Mesenchymal stem cell (in vitro differentiated cells and primary cell): Measurements from ENCODE around the gene HSD17B4.

Experiments
- DNase-seq: peaks from one replicate; pipeline ENCODE4 v3.0.0-alpha.2; 2013
- H2AFZ ChIP-seq: one replicate; pipeline ENCODE4 v1.6.1; 2013; ENCODE audit warnings: low read depth, mild to moderate bottlenecking, control low read depth, inconsistent platforms, low read length, moderate library complexity
- H2AK5ac ChIP-seq: 2 replicates; pipeline ENCODE4 v1.6.1; 2013; ENCODE audit warnings: low read length, moderate library complexity, mild to moderate bottlenecking, inconsistent platforms; ENCODE audit not compliant: severe bottlenecking
- H2BK120ac ChIP-seq: one replicate; pipeline ENCODE4 v1.6.1; 2013; ENCODE audit warnings: low read depth, mild to moderate bottlenecking, inconsistent platforms, low read length, moderate library complexity
- H2BK12ac ChIP-seq, 2 experiments: one replicate each; pipeline ENCODE4 v1.6.1; 2013; ENCODE audit warnings: inconsistent platforms in 2 of 2, low read length in 2 of 2, mild to moderate bottlenecking in 2 of 2, moderate library complexity in 2 of 2, control low read depth in 1 of 2
- H2BK15ac ChIP-seq: one replicate; pipeline ENCODE4 v1.6.1; 2013; ENCODE audit warnings: mild to moderate bottlenecking, low read depth, inconsistent platforms; ENCODE audit not compliant: poor library complexity, severe bottlenecking
- H2BK5ac ChIP-seq: 2 replicates; pipeline ENCODE4 v1.6.1; 2013; ENCODE audit warnings: low read depth, mild to moderate bottlenecking, low read length, control low read depth, inconsistent platforms; ENCODE audit not compliant: poor library complexity, severe bottlenecking
- H3K14ac ChIP-seq, 2 experiments: one replicate each; pipeline ENCODE4 v1.6.1; 2013; ENCODE audit warnings: inconsistent platforms in 2 of 2, low read length in 2 of 2, control low read depth in 1 of 2, mild to moderate bottlenecking in 1 of 2, moderate library complexity in 1 of 2
- H3K18ac ChIP-seq, 2 experiments: one replicate each; pipeline ENCODE4 v1.6.1; 2013; ENCODE audit warnings: inconsistent platforms in 2 of 2, low read length in 2 of 2, control low read depth in 1 of 2, low read depth in 1 of 2, mild to moderate bottlenecking in 1 of 2
- H3K23ac ChIP-seq, 2 experiments: one replicate each; pipeline ENCODE4 v1.6.1; 2013; ENCODE audit warnings: inconsistent platforms in 2 of 2, low read length in 2 of 2, mild to moderate bottlenecking in 2 of 2, moderate library complexity in 2 of 2, control low read depth in 1 of 2
- H3K27ac ChIP-seq: 2 replicates; pipeline ENCODE4 v1.5.1; 2013; ENCODE audit warnings: mild to moderate bottlenecking, moderate library complexity, low read length, control low read depth, inconsistent platforms; ENCODE audit not compliant: poor library complexity, severe bottlenecking
- H3K27me3 ChIP-seq, 2 experiments: 2 replicates each; pipeline versions ENCODE4 v1.6.1 to v1.7.0; 2013; ENCODE audit warnings: low read length in 2 of 2, mild to moderate bottlenecking in 2 of 2, moderate library complexity in 2 of 2, control low read depth in 1 of 2, inconsistent platforms in 1 of 2; ENCODE audit not compliant: control insufficient read depth in 1 of 2, insufficient read depth in 1 of 2
- H3K36me3 ChIP-seq, 2 experiments: 2 replicates each; pipeline versions ENCODE4 v1.6.1 to v1.7.0; 2013; ENCODE audit warnings: low read length in 2 of 2, control low read depth in 1 of 2, inconsistent platforms in 1 of 2, low read depth in 1 of 2, mild to moderate bottlenecking in 1 of 2; ENCODE audit not compliant: insufficient read depth in 2 of 2, control insufficient read depth in 1 of 2
- H3K4ac ChIP-seq, 2 experiments: one replicate each; pipeline ENCODE4 v1.6.1; 2013; ENCODE audit warnings: inconsistent platforms in 2 of 2, low read length in 2 of 2, mild to moderate bottlenecking in 2 of 2, moderate library complexity in 2 of 2, control low read depth in 1 of 2, low read depth in 1 of 2
- H3K4me1 ChIP-seq: 2 replicates; pipeline ENCODE4 v1.6.1; 2013; ENCODE audit warnings: low read depth, low read length, control low read depth; ENCODE audit not compliant: control insufficient read depth, insufficient read depth
- H3K4me2 ChIP-seq: 2 replicates; pipeline ENCODE4 v1.6.1; 2013; ENCODE audit warnings: low read length, mild to moderate bottlenecking, inconsistent platforms; ENCODE audit not compliant: poor library complexity, severe bottlenecking
- H3K4me3 ChIP-seq, 2 experiments: 2 replicates each; pipeline versions ENCODE4 v1.5.1 to v1.7.0; 2013; ENCODE audit warnings: low read length in 2 of 2, mild to moderate bottlenecking in 2 of 2, control low read depth in 1 of 2, low read depth in 1 of 2; ENCODE audit not compliant: insufficient read depth in 1 of 2
- H3K79me1 ChIP-seq: replicated peaks from 2 replicates; pipeline ENCODE4 v1.6.1; 2013; ENCODE audit warnings: mild to moderate bottlenecking, control low read depth, low read length, inconsistent platforms; ENCODE audit not compliant: poor library complexity, severe bottlenecking
- H3K9ac ChIP-seq: 2 replicates; pipeline ENCODE4 v1.7.0; 2013; ENCODE audit warnings: mild to moderate bottlenecking, low read length, moderate library complexity
- H3K9me3 ChIP-seq: 2 replicates; pipeline ENCODE4 v1.7.0; 2013; ENCODE audit warnings: mild to moderate bottlenecking, low read length; ENCODE audit not compliant: control insufficient read depth
- H4K8ac ChIP-seq: one replicate; pipeline ENCODE4 v1.6.1; 2013; ENCODE audit warnings: inconsistent platforms, mild to moderate bottlenecking, low read length, moderate library complexity
- H4K91ac ChIP-seq: one replicate; pipeline ENCODE4 v1.6.1; 2013; ENCODE audit warnings: mild to moderate bottlenecking, low read length, inconsistent platforms
- WGBS: methylation state at CpG from one replicate; pipeline ENCODE4 v1.1.7; 2013; ENCODE audit warnings: mixed read lengths; 5-methylcytosine and 5-hydroxymethylcytosine counted together

Gene HSD17B4

DNA sequence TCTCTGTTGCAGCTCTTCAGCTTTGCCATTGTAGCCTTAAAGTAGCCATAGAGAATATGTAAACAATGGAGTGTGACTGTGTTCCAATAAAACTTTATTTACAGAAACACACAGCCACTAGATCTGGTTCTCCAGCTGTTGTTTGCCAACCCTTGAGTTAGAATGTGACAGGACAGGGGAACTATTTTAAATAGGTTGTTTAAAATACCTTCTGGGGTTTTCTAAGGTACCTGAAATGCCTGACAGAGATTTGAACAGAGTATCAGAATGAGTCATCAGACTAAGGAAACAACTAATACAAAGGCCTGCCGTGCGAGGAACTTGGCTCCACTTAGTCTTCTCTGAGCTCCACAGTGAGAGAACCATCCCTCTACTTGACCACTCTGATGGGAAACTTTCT, 85.4 kb downstream of the HSD17B4 start:
- H4K91ac ChIP-seq = no peak overlapping the region
- no peak overlapping the region for H2AK5ac ChIP-seq
- H3K18ac ChIP-seq = no peak overlapping the region
- H3K4me3 ChIP-seq = no peak overlapping the region
- H3K27ac ChIP-seq = no peak overlapping the region
- no peak overlapping the region for H4K8ac ChIP-seq
- no peak overlapping the region for H3K14ac ChIP-seq
- no peak overlapping the region for H2BK15ac ChIP-seq
- no peak overlapping the region for H3K4ac ChIP-seq
- H3K9ac ChIP-seq = no peak overlapping the region
- peaks cover 3 to 67% of the 10 kb centered on the region in 2 experiments for H3K36me3 ChIP-seq
- no peak overlapping the region for H3K4me2 ChIP-seq
- WGBS = 80% methylated on average over 2 of the region's 2 CpGs
- no peak overlapping the region for H2BK12ac ChIP-seq
- no peaks in the 10 kb centered on the region for H3K27me3 ChIP-seq
- no peak overlapping the region for H2BK120ac ChIP-seq
- no peaks in the 10 kb centered on the region for H3K4me1 ChIP-seq
- H2BK5ac ChIP-seq = no peak overlapping the region
- H3K23ac ChIP-seq = no peak overlapping the region
- peak; percentile 13 for DNase-seq
- H3K9me3 ChIP-seq = no peaks in the 10 kb centered on the region
- no peaks in the 10 kb centered on the region for H3K79me1 ChIP-seq
- H2AFZ ChIP-seq = no peak overlapping the region

GRCh38 chr5:119541716-119542115, 89.4 kb downstream of the HSD17B4 start:
- Histone ChIP-seq H3K9me3 (no peaks in the 10 kb centered on the region), H2BK15ac (no peak overlapping the region), H3K27ac (no peak overlapping the region), H3K9ac (no peak overlapping the region), H2AK5ac (no peak overlapping the region), H2BK5ac (no peak overlapping the region), H4K91ac (no peak overlapping the region), H3K36me3 (peaks cover 5 to 53% of the 10 kb centered on the region in 2 experiments), H3K4ac (no peak overlapping the region), H2BK120ac (no peak overlapping the region), H3K18ac (no peak overlapping the region), H2BK12ac (no peak overlapping the region), H3K14ac (no peak overlapping the region), H3K4me2 (no peak overlapping the region), H3K27me3 (no peaks in the 10 kb centered on the region), H3K4me1 (no peaks in the 10 kb centered on the region), H3K79me1 (no peaks in the 10 kb centered on the region), H3K23ac (no peak overlapping the region), H3K4me3 (no peak overlapping the region), H4K8ac (no peak overlapping the region), H2AFZ (no peak overlapping the region)
- DNase-seq = no peak
- WGBS = no CpG with 5 or more reads among the region's 1 CpG

GRCh38 chr5:119551819-119552218, 99.5 kb downstream of the HSD17B4 start:
- Histone ChIP-seq H2AK5ac (no peak overlapping the region), H3K9me3 (no peaks in the 10 kb centered on the region), H2AFZ (no peak overlapping the region), H3K4me2 (no peak overlapping the region), H3K4ac (no peak overlapping the region), H3K9ac (no peak overlapping the region), H3K27me3 (no peaks in the 10 kb centered on the region), H3K23ac (no peak overlapping the region), H2BK15ac (no peak overlapping the region), H3K4me1 (no peaks in the 10 kb centered on the region), H3K27ac (no peak overlapping the region), H2BK5ac (no peak overlapping the region), H3K79me1 (no peaks in the 10 kb centered on the region), H3K36me3 (no peaks in the 10 kb centered on the region), H4K91ac (no peak overlapping the region), H2BK120ac (no peak overlapping the region), H3K14ac (no peak overlapping the region), H3K18ac (no peak overlapping the region), H4K8ac (no peak overlapping the region), H3K4me3 (no peak overlapping the region), H2BK12ac (no peak overlapping the region)
- DNase-seq = no peak
- WGBS = 96% methylated on average over 4 of the region's 4 CpGs

GRCh38 chr5:119554597-119554996, 102.3 kb downstream of the HSD17B4 start:
- Histone ChIP-seq H3K9me3 (no peaks in the 10 kb centered on the region), H2AK5ac (no peak overlapping the region), H3K36me3 (no peaks in the 10 kb centered on the region), H3K27ac (no peak overlapping the region), H3K4me3 (no peak overlapping the region), H4K8ac (no peak overlapping the region), H2AFZ (no peak overlapping the region), H3K4ac (no peak overlapping the region), H2BK120ac (no peak overlapping the region), H4K91ac (no peak overlapping the region), H3K14ac (no peak overlapping the region), H3K27me3 (no peaks in the 10 kb centered on the region), H3K4me1 (no peaks in the 10 kb centered on the region), H3K18ac (no peak overlapping the region), H2BK5ac (no peak overlapping the region), H2BK12ac (no peak overlapping the region), H3K4me2 (no peak overlapping the region), H2BK15ac (no peak overlapping the region), H3K23ac (no peak overlapping the region), H3K79me1 (no peaks in the 10 kb centered on the region), H3K9ac (no peak overlapping the region)
- DNase-seq = peak; percentile 15
- 65% methylated on average over 2 of the region's 2 CpGs for WGBS
